ENCODE data around the gene AGBL3. TPM values are rescaled to one million over a fixed set of nuclear protein-coding genes. Genes with fewer than 3 reads are reported as not detected.
A peak's percentile ranks its signal among the peaks of the same experiment; 100 is the strongest.

Gene AGBL3
- total RNA-seq, 4 donors from 2014 or later: 0.69 to 2.8 (median 0.92) TPM

GRCh38 chr7:135143885-135144668 lies 157.8 kb downstream of the AGBL3 start:
- DNase-seq (ENCODE audit: low spot score in 2 of 2): no peak
- intact Hi-C loops (cut with DNase I; ENCODE audit: low total_unique reads): no loop called here
- TF ChIP-seq CTCF (IDR thresholded peaks at IDR 0.05) (no peak), POLR2A (IDR thresholded peaks at IDR 0.05) (no peak)
- 78 to 91% methylated on average over 3 of the region's 3 CpGs for WGBS, 2 donors
- H3K4me3 ChIP-seq (ENCODE audit: low read depth, poor library complexity, severe bottlenecking): no peak overlapping the region

- no peak overlapping the region for H3K4me3 ChIP-seq (ENCODE audit: low read depth, poor library complexity, severe bottlenecking)
- intact Hi-C loops (cut with DNase I; ENCODE audit: low total_unique reads): no loop called here
- DNase-seq (ENCODE audit: low spot score in 2 of 2): no peak
- TF ChIP-seq POLR2A (IDR thresholded peaks at IDR 0.05): no peak
- no peak for TF ChIP-seq CTCF (IDR thresholded peaks at IDR 0.05)
- 32 to 33% methylated on average over 6 of the region's 6 CpGs for WGBS, 2 donors
Observed at GRCh38 chr7:135147341-135147898, 161.1 kb downstream of the AGBL3 start.

GRCh38 chr7:135147899-135148721 lies 161.8 kb downstream of the AGBL3 start, which contains the start of gene TMEM140:
TSS of gene TMEM140 (plus strand) at chr7:135148072. CDS start at chr7:135164442, 16,370 bp downstream.
- 33 to 45% methylated on average over 13 of the region's 13 CpGs for WGBS, 2 donors
- H3K4me3 ChIP-seq (ENCODE audit: low read depth, poor library complexity, severe bottlenecking): peak within 1 kb of the TSS; percentile 18
- intact Hi-C loops (cut with DNase I; ENCODE audit: low total_unique reads): no loop called here
- no peak for DNase-seq (ENCODE audit: low spot score in 2 of 2)
- no peak for TF ChIP-seq CTCF (IDR thresholded peaks at IDR 0.05)
- TF ChIP-seq POLR2A (IDR thresholded peaks at IDR 0.05): peak in 1 of 2 donors; percentile 14

GRCh38 chr7:135150072-135150782 lies 163.9 kb downstream of the AGBL3 start:
- 62 to 69% methylated on average over 8 of the region's 8 CpGs for WGBS, 2 donors
- no peak for DNase-seq (ENCODE audit: low spot score in 2 of 2)
- no peak overlapping the region for H3K4me3 ChIP-seq (ENCODE audit: low read depth, poor library complexity, severe bottlenecking)
- no peak for TF ChIP-seq POLR2A (IDR thresholded peaks at IDR 0.05)
- TF ChIP-seq CTCF (IDR thresholded peaks at IDR 0.05): no peak
- intact Hi-C loops (cut with DNase I; ENCODE audit: low total_unique reads): no loop called here

GRCh38 chr7:135151132-135151531 lies 164.8 kb downstream of the AGBL3 start:
- no peak overlapping the region for H3K4me3 ChIP-seq (ENCODE audit: low read depth, poor library complexity, severe bottlenecking)
- WGBS, 2 donors: 83 to 97% methylated on average over 2 of the region's 2 CpGs
- DNase-seq (ENCODE audit: low spot score in 2 of 2): no peak
- intact Hi-C loops (cut with DNase I; ENCODE audit: low total_unique reads): no loop called here
- no peak for TF ChIP-seq POLR2A (IDR thresholded peaks at IDR 0.05)
- no peak for TF ChIP-seq CTCF (IDR thresholded peaks at IDR 0.05)
